IMR-90 (cell line): ENCODE measurements around the gene ITSN2. TPM values are rescaled to one million over a fixed set of nuclear protein-coding genes. Genes with fewer than 3 reads are reported as not detected.

Source experiments
- ATAC-seq: fragments of 200-7000 bp; cut with Tn5 transposase; 2 replicates; pipeline ENCODE4 v1.9.1; 2020; ENCODE audit warnings: low read depth, mild to moderate bottlenecking, moderate library complexity
- BruUV-seq: library from RNA; stranded (reverse); fragments of 400-500 nt; replicated peaks from 2 replicates; lab custom pipeline; 2021; lab: Mats Ljungman, UMichigan
- CTCF ChIA-PET: fragments of 300-600 bp; formaldehyde crosslinking; extraction: SDS; loops from one replicate; lab custom pipeline; 2021; ENCODE audit warnings: antibody characterized with exemption; lab: Yijun Ruan, JAX
- POLR2A ChIA-PET: fragments of 300-600 bp; sonication (Branson Sonifier 250); formaldehyde crosslinking; loops from one replicate; lab custom pipeline; 2022; ENCODE audit warnings: antibody characterized with exemption; ENCODE audit not compliant: unreplicated experiment; lab: Charles Lee
- DNase-seq: peaks from one replicate; pipeline ENCODE4 v3.0.0; 2013
- H2AFZ ChIP-seq: replicated peaks from 2 replicates; pipeline ENCODE3; 2013; ENCODE audit warnings: low read length, mild to moderate bottlenecking; ENCODE audit not compliant: poor library complexity
- H2AK5ac ChIP-seq: 2 replicates; pipeline ENCODE4 v1.6.1; 2013; ENCODE audit warnings: low read depth, low read length, inconsistent platforms
- H2AK9ac ChIP-seq: replicated peaks from 2 replicates; pipeline ENCODE3; 2013; ENCODE audit warnings: mild to moderate bottlenecking, low read depth, low read length, moderate library complexity; ENCODE audit not compliant: poor library complexity
- H2BK120ac ChIP-seq: 2 replicates; pipeline ENCODE4 v1.6.1; 2013; ENCODE audit warnings: low read depth, low read length, inconsistent platforms
- H2BK15ac ChIP-seq: 3 replicates; pipeline ENCODE4 v1.6.1; 2013; ENCODE audit warnings: low read depth, low read length, inconsistent platforms
- H2BK20ac ChIP-seq: 2 replicates; pipeline ENCODE4 v1.6.1; 2013; ENCODE audit warnings: low read depth, mild to moderate bottlenecking, inconsistent platforms, low read length, moderate library complexity
- H2BK5ac ChIP-seq: 2 replicates; pipeline ENCODE4 v1.6.1; 2013; ENCODE audit warnings: mild to moderate bottlenecking, low read depth, low read length, inconsistent platforms; ENCODE audit not compliant: poor library complexity, severe bottlenecking
- H3K14ac ChIP-seq: replicated peaks from 2 replicates; pipeline ENCODE4 v1.6.1; 2013; ENCODE audit warnings: low read depth, low read length, inconsistent platforms
- H3K18ac ChIP-seq: 2 replicates; pipeline ENCODE4 v1.6.1; 2013; ENCODE audit warnings: low read depth, low read length, control low read depth
- H3K23ac ChIP-seq: 2 replicates; pipeline ENCODE4 v1.6.1; 2013; ENCODE audit warnings: low read depth, low read length, inconsistent platforms
- H3K27ac ChIP-seq: 2 replicates; pipeline ENCODE4 v1.5.1; 2013; ENCODE audit warnings: mild to moderate bottlenecking, control low read depth, low read length; ENCODE audit not compliant: insufficient read depth
- H3K27me3 ChIP-seq: 2 replicates; pipeline ENCODE4 v1.6.1; 2013; ENCODE audit warnings: low read length; ENCODE audit not compliant: control insufficient read depth, insufficient read depth
- H3K36me3 ChIP-seq: 2 replicates; pipeline ENCODE4 v1.6.1; 2013; ENCODE audit warnings: low read length, mixed read lengths; ENCODE audit not compliant: control insufficient read depth, insufficient read depth
- H3K4ac ChIP-seq: 2 replicates; pipeline ENCODE4 v1.6.1; 2013; ENCODE audit warnings: low read depth, low read length, inconsistent platforms
- H3K4me1 ChIP-seq: 2 replicates; pipeline ENCODE4 v1.6.1; 2013; ENCODE audit warnings: low read length, mixed read lengths; ENCODE audit not compliant: control insufficient read depth, insufficient read depth
- H3K4me2 ChIP-seq: 2 replicates; pipeline ENCODE4 v1.6.1; 2013; ENCODE audit warnings: low read depth, mild to moderate bottlenecking, control low read depth, low read length, moderate library complexity
- H3K4me3 ChIP-seq: 2 replicates; pipeline ENCODE4 v1.5.1; 2013; ENCODE audit warnings: low read depth, mild to moderate bottlenecking, control low read depth, low read length, moderate library complexity; ENCODE audit not compliant: insufficient read depth
- H3K56ac ChIP-seq: 2 replicates; pipeline ENCODE4 v1.6.1; 2013; ENCODE audit warnings: low read length, inconsistent platforms; ENCODE audit not compliant: insufficient read depth; ENCODE audit errors: extremely low read depth
- H3K79me1 ChIP-seq, 2 experiments: 2 replicates each; pipeline ENCODE4 v1.6.1; 2013; ENCODE audit warnings: low read length in 2 of 2, inconsistent platforms in 1 of 2, low read depth in 1 of 2
- H3K9ac ChIP-seq: 2 replicates; pipeline ENCODE4 v1.6.1; 2013; ENCODE audit warnings: low read depth, low read length, control low read depth
- H3K9me1 ChIP-seq: 2 replicates; pipeline ENCODE4 v1.6.1; 2013; ENCODE audit warnings: low read length, inconsistent platforms; ENCODE audit not compliant: insufficient read depth
- H3K9me3 ChIP-seq: 2 replicates; pipeline ENCODE4 v1.6.1; 2013; ENCODE audit warnings: low read length; ENCODE audit not compliant: control insufficient read depth, insufficient read depth
- H4K20me1 ChIP-seq: 2 replicates; pipeline ENCODE4 v1.6.1; 2013; ENCODE audit warnings: low read length, inconsistent platforms; ENCODE audit not compliant: insufficient read depth
- H4K5ac ChIP-seq: 2 replicates; pipeline ENCODE4 v1.6.1; 2013; ENCODE audit warnings: mild to moderate bottlenecking, low read depth, low read length, control low read depth
- H4K8ac ChIP-seq, 2 experiments: 2 replicates each; pipeline ENCODE4 v1.6.1; 2013; ENCODE audit warnings: low read depth in 2 of 2, low read length in 2 of 2, control low read depth in 1 of 2, inconsistent platforms in 1 of 2
- H4K91ac ChIP-seq: 2 replicates; pipeline ENCODE4 v1.6.1; 2013; ENCODE audit warnings: low read depth, low read length, inconsistent platforms; ENCODE audit not compliant: insufficient read depth
- BHLHE40 ChIP-seq: fragments of 150-350 bp; IDR thresholded peaks from 2 replicates; pipeline ENCODE4 v1.6.1; 2016; ENCODE audit warnings: mild to moderate bottlenecking, low read depth, low read length
- CEBPB ChIP-seq: IDR thresholded peaks from 2 replicates; pipeline ENCODE4 v1.6.1; 2012; ENCODE audit warnings: low read depth, low read length, improper control_type of control experiment
- CTCF ChIP-seq: conservative IDR thresholded peaks from 2 replicates; pipeline ENCODE4 v1.5.1; 2012; ENCODE audit warnings: mild to moderate bottlenecking, low read depth, low read length, improper control_type of control experiment
- MXI1 ChIP-seq: IDR thresholded peaks from 2 replicates; pipeline ENCODE4 v1.6.1; 2012; ENCODE audit warnings: low read depth, mild to moderate bottlenecking, low read length, moderate library complexity, borderline replicate concordance
- NFE2L2 ChIP-seq: fragments of 150-350 bp; IDR thresholded peaks from 2 replicates; pipeline ENCODE4 v1.6.1; 2016; ENCODE audit warnings: low read depth, mild to moderate bottlenecking, low read length
- POLR2A ChIP-seq: IDR thresholded peaks from 2 replicates; pipeline ENCODE4 v1.6.1; 2012; ENCODE audit warnings: mild to moderate bottlenecking, low read depth, low read length
- RAD21 ChIP-seq: IDR thresholded peaks from 2 replicates; pipeline ENCODE4 v1.6.1; 2012; ENCODE audit warnings: low read length, improper control_type of control experiment
- RFX5 ChIP-seq: IDR thresholded peaks from 2 replicates; pipeline ENCODE4 v1.8.0; 2012; ENCODE audit warnings: low read depth, mild to moderate bottlenecking, low read length, moderate library complexity
- USF2 ChIP-seq: fragments of 150-350 bp; IDR thresholded peaks from 2 replicates; pipeline ENCODE4 v1.6.1; 2017; ENCODE audit warnings: mild to moderate bottlenecking, antibody characterized with exemption, low read length, low read depth
- WGBS, 2 experiments: methylation state at CpG; one replicate each; pipeline versions ENCODE4 v1.1.5 to v1.1.7; 2013; ENCODE audit warnings: missing lambda C conversion rate in 2 of 2; ENCODE audit not compliant: insufficient read length in 1 of 2; ENCODE audit errors: extremely low coverage in 2 of 2; 5-methylcytosine and 5-hydroxymethylcytosine counted together
- dilution Hi-C: fragments of 300-500 bp; cut with HindIII; formaldehyde crosslinking; loops from one replicate; pipeline ENCODE4 v1.14.3; 2018; ENCODE audit warnings: low sequenced_read_pairs; ENCODE audit not compliant: unreplicated experiment
- in situ Hi-C: fragments of 300-500 bp; cut with MboI; formaldehyde crosslinking; loops from 3 replicates; pipeline ENCODE4 v1.14.3; 2019; ENCODE audit warnings: low sequenced_read_pairs, inconsistent platforms, mixed read lengths
- intact Hi-C: fragments of 100-400 bp; cut with micrococcal nuclease; formaldehyde crosslinking; loops from 2 replicates; pipeline ENCODE4 v1.10.0; 2022
- polyA plus RNA-seq, 3 experiments: library from polyadenylated mRNA; depleted of rRNA; stranded (reverse); fragments of >200 nt; gene quantifications; 2 replicates each; pipeline ENCODE4 v1.2.3, GENCODE V29; 2012; ENCODE audit warnings: low replicate concordance in 1 of 3
- total RNA-seq: library from RNA; depleted of rRNA; stranded (reverse); fragments of >200 nt; gene quantifications from 2 replicates; pipeline ENCODE4 v1.2.3, GENCODE V29; 2012
- TF ChIP-seq, protein P1 (sequence below): fragments of 150-350 bp; IDR thresholded peaks from 2 replicates; pipeline ENCODE4 v1.6.1; 2016; ENCODE audit warnings: low read depth, mild to moderate bottlenecking, low read length, moderate library complexity, borderline replicate concordance

ITSN2 gene
- total and polyA plus RNA-seq, 2 of the 4 experiments (the other 2 are of a cell fraction), result 10.7 to 17.2 TPM

- Histone ChIP-seq H3K9me3 (no peaks in the 10 kb centered on the region), H4K8ac (no peak overlapping the region), H3K36me3 (no peaks in the 10 kb centered on the region), H3K23ac (no peak overlapping the region), H3K4ac (no peak overlapping the region), H2BK20ac (no peak overlapping the region), H3K27me3 (no peaks in the 10 kb centered on the region), H2BK15ac (no peak overlapping the region), H3K9me1 (no peaks in the 10 kb centered on the region), H3K4me2 (no peak overlapping the region), H3K4me1 (peaks cover 5% of the 10 kb centered on the region), H2AK9ac (no peak overlapping the region), H2BK120ac (no peak overlapping the region), H3K56ac (no peak overlapping the region), H3K27ac (no peak overlapping the region), H3K18ac (no peak overlapping the region), H4K91ac (no peak overlapping the region), H3K14ac (no peak overlapping the region), H3K79me1 (no peaks in the 10 kb centered on the region), H3K4me3 (no peak overlapping the region), H4K20me1 (no peaks in the 10 kb centered on the region), H3K9ac (no peak overlapping the region), H2AK5ac (no peak overlapping the region), H2AFZ (no peak overlapping the region), H4K5ac (no peak overlapping the region), H2BK5ac (no peak overlapping the region)
- POLR2A ChIA-PET, result no interaction called here
- dilution Hi-C loops, result no loop called here
- no peak for DNase-seq
- intact Hi-C loops, result no loop called here
- no peak for TF ChIP-seq POLR2A
- no peak for TF ChIP-seq CEBPB
- no peak for TF ChIP-seq MXI1
- TF ChIP-seq CTCF, result no peak
- no peak for TF ChIP-seq NFE2L2
- TF ChIP-seq RAD21, result no peak
- no peak for TF ChIP-seq USF2
- TF ChIP-seq BHLHE40, result no peak
- no peak for TF ChIP-seq RFX5
- TF ChIP-seq, protein P1, sequence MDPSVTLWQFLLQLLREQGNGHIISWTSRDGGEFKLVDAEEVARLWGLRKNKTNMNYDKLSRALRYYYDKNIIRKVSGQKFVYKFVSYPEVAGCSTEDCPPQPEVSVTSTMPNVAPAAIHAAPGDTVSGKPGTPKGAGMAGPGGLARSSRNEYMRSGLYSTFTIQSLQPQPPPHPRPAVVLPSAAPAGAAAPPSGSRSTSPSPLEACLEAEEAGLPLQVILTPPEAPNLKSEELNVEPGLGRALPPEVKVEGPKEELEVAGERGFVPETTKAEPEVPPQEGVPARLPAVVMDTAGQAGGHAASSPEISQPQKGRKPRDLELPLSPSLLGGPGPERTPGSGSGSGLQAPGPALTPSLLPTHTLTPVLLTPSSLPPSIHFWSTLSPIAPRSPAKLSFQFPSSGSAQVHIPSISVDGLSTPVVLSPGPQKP, result no peak
- no peak for ATAC-seq
- no TSS peak for BruUV-seq
- CTCF ChIA-PET, result interaction anchor here (1.0 kb wide), 1 partner anchor 17 kb away, joined by 3 read pairs; no protein-coding TSS in a partner anchor
- in situ Hi-C loops, result no loop called here
- no CpG with 5 or more reads among the region's 2 CpGs for WGBS, 2 experiments
These were observed 127.0 kb downstream of the ITSN2 start for GRCh38 chr2:24233321-24233720.
